ENCODE data around the gene P2RY12. TPM values are rescaled to one million over a fixed set of nuclear protein-coding genes. Genes with fewer than 3 reads are reported as not detected.

The P2RY12 gene
- total and polyA plus RNA-seq, 2 of the 8 experiments (the other 6 are each of a cell fraction or from before 2014, with no cell fraction given), result not detected

GRCh38 chr3:151357463-151357850 lies 27.1 kb downstream of the P2RY12 start (continued):
- TF ChIP-seq RXRA (IDR thresholded peaks at IDR 0.05; ENCODE audit: insufficient read depth, low read depth, low read length) (no peak), POLR2A (IDR thresholded peaks at IDR 0.05; ENCODE audit: control extremely low read depth in 1 of 2, low read depth in 2 of 2, low read length in 2 of 2) (no peak), KDM5A (IDR thresholded peaks at IDR 0.05; ENCODE audit: low read length) (no peak), POU5F1 (IDR thresholded peaks at IDR 0.05; ENCODE audit: low read depth, low read length) (no peak), RFX5 (IDR thresholded peaks at IDR 0.05; ENCODE audit: borderline replicate concordance, low read depth, low read length) (no peak), SP4 (IDR thresholded peaks at IDR 0.05; ENCODE audit: low read length) (no peak), FOSL1 (IDR thresholded peaks at IDR 0.05; ENCODE audit: insufficient read depth, low read depth, low read length) (no peak), CHD1 (IDR thresholded peaks at IDR 0.05; ENCODE audit: low read depth, low read length) (no peak), TEAD4 (IDR thresholded peaks at IDR 0.05; ENCODE audit: low read depth, low read length) (no peak), SP2 (IDR thresholded peaks at IDR 0.05; ENCODE audit: low read length) (no peak)

Measured in H1 (cell line).